Measurements from ENCODE around the gene SIDT2. TPM values are rescaled to one million over a fixed set of nuclear protein-coding genes. Genes with fewer than 3 reads are reported as not detected.

Gene SIDT2
- total RNA-seq, 3 donors from 2014 or later (not counting 1 experiment from before 2014, with no cell fraction given): 80.0 to 111 (median 82.0) TPM

- Mint-ChIP-seq H3K4me1 (no peaks in the 10 kb centered on the region), H3K4me3 (no peak overlapping the region), H3K27ac (peak overlapping the region in 1 of 2 donors; percentile 16), H3K9me3 (no peaks in the 10 kb centered on the region), H3K36me3 (no peaks in the 10 kb centered on the region), H3K27me3 (ENCODE audit: low read depth in 2 of 2) (no peaks in the 10 kb centered on the region)
- H3K9me3 ChIP-seq (ENCODE audit: control insufficient read depth, insufficient read depth, low read length): no peaks in the 10 kb centered on the region
- TF ChIP-seq, protein P1, sequence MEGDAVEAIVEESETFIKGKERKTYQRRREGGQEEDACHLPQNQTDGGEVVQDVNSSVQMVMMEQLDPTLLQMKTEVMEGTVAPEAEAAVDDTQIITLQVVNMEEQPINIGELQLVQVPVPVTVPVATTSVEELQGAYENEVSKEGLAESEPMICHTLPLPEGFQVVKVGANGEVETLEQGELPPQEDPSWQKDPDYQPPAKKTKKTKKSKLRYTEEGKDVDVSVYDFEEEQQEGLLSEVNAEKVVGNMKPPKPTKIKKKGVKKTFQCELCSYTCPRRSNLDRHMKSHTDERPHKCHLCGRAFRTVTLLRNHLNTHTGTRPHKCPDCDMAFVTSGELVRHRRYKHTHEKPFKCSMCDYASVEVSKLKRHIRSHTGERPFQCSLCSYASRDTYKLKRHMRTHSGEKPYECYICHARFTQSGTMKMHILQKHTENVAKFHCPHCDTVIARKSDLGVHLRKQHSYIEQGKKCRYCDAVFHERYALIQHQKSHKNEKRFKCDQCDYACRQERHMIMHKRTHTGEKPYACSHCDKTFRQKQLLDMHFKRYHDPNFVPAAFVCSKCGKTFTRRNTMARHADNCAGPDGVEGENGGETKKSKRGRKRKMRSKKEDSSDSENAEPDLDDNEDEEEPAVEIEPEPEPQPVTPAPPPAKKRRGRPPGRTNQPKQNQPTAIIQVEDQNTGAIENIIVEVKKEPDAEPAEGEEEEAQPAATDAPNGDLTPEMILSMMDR (IDR thresholded peaks at IDR 0.05): no peak
- peaks cover 52% of the 10 kb centered on the region for H3K4me1 ChIP-seq (ENCODE audit: control insufficient read depth, insufficient read depth, low read length)
- intact Hi-C loops (cut with micrococcal nuclease): no loop called here
- H3K27me3 ChIP-seq (ENCODE audit: control insufficient read depth, insufficient read depth, low read length): no peaks in the 10 kb centered on the region
- peaks cover 31% of the 10 kb centered on the region for H3K36me3 ChIP-seq (ENCODE audit: control insufficient read depth, insufficient read depth, low read length)
- no peak overlapping the region for H3K4me3 ChIP-seq (ENCODE audit: low read length)
- no peak for DNase-seq
- WGBS (ENCODE audit: insufficient coverage): 75% methylated on average over 22 of the region's 22 CpGs
- H3K27ac ChIP-seq (ENCODE audit: low read length): peak overlapping the region; percentile 75
- ATAC-seq: peak in 2 of 3 donors; percentile 25 to 28
Observed at GRCh38 chr11:117189191-117189940, 10.8 kb downstream of the SIDT2 start.

- TF ChIP-seq, protein P1 (IDR thresholded peaks at IDR 0.05): no peak
- no peaks in the 10 kb centered on the region for H3K9me3 Mint-ChIP-seq
- intact Hi-C loops (cut with micrococcal nuclease): no loop called here
- H3K27ac ChIP-seq (ENCODE audit: low read length): peak overlapping the region; percentile 75
- 73% methylated on average over 8 of the region's 8 CpGs for WGBS (ENCODE audit: insufficient coverage)
- peaks cover 31% of the 10 kb centered on the region for H3K36me3 ChIP-seq (ENCODE audit: control insufficient read depth, insufficient read depth, low read length)
- no peaks in the 10 kb centered on the region for H3K27me3 Mint-ChIP-seq (ENCODE audit: low read depth in 2 of 2)
- peaks cover 52% of the 10 kb centered on the region for H3K4me1 ChIP-seq (ENCODE audit: control insufficient read depth, insufficient read depth, low read length)
- DNase-seq (no peak), ATAC-seq (no peak)
- H3K4me1 Mint-ChIP-seq: peaks cover 0 to 1% of the 10 kb centered on the region in 2 donors
- H3K36me3 Mint-ChIP-seq: no peaks in the 10 kb centered on the region
- H3K27me3 ChIP-seq (ENCODE audit: control insufficient read depth, insufficient read depth, low read length): no peaks in the 10 kb centered on the region
- H3K9me3 ChIP-seq (ENCODE audit: control insufficient read depth, insufficient read depth, low read length): no peaks in the 10 kb centered on the region
- H3K4me3 Mint-ChIP-seq: no peak overlapping the region
- no peak overlapping the region for H3K4me3 ChIP-seq (ENCODE audit: low read length)
- peak overlapping the region in 1 of 2 donors; percentile 36 for H3K27ac Mint-ChIP-seq
Observed at GRCh38 chr11:117189941-117190544, 11.5 kb downstream of the SIDT2 start.

DNA sequence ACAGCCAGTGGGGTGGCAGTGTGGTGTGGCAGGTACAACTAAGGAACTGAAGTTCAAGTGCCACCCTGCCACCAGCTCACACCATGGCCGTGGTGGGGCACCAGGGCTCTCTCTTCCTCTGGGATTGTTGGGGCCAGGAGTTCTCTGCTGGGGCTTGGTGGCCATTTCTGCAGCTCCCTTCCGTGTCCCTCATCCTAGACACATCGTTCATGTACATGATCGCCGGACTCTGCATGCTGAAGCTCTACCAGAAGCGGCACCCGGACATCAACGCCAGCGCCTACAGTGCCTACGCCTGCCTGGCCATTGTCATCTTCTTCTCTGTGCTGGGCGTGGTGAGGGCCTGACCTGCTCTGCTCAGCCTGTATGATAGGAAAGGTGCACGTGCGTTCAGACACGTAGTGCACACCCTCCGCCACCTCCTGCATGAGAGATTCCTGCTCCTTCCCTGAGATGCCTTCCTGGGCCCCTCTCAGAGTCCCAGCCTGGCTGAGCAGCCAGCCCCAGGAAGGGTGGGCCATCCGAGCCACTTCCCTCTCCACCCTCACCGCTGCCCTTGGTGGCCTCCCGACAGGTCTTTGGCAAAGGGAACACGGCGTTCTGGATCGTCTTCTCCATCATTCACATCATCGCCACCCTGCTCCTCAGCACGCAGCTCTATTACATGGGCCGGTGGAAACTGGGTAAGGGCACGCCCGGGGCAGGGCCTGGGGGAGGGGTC is 13.3 kb downstream of the SIDT2 start:
- ATAC-seq (no peak), DNase-seq (no peak)
- intact Hi-C loops (cut with micrococcal nuclease): no loop called here
- no peaks in the 10 kb centered on the region for H3K36me3 Mint-ChIP-seq
- H3K36me3 ChIP-seq (ENCODE audit: control insufficient read depth, insufficient read depth, low read length): peaks cover 31% of the 10 kb centered on the region
- H3K27ac ChIP-seq (ENCODE audit: low read length): no peak overlapping the region
- H3K9me3 Mint-ChIP-seq: no peaks in the 10 kb centered on the region
- no peak overlapping the region for H3K4me3 ChIP-seq (ENCODE audit: low read length)
- TF ChIP-seq, protein P1 (IDR thresholded peaks at IDR 0.05): no peak
- no peaks in the 10 kb centered on the region for H3K9me3 ChIP-seq (ENCODE audit: control insufficient read depth, insufficient read depth, low read length)
- H3K27me3 ChIP-seq (ENCODE audit: control insufficient read depth, insufficient read depth, low read length): no peaks in the 10 kb centered on the region
- no peak overlapping the region for H3K4me3 Mint-ChIP-seq
- peaks cover 37% of the 10 kb centered on the region for H3K4me1 ChIP-seq (ENCODE audit: control insufficient read depth, insufficient read depth, low read length)
- H3K27me3 Mint-ChIP-seq (ENCODE audit: low read depth in 2 of 2): no peaks in the 10 kb centered on the region
- H3K4me1 Mint-ChIP-seq: peaks cover 0 to 10% of the 10 kb centered on the region in 2 donors
- 95% methylated on average over 26 of the region's 26 CpGs for WGBS (ENCODE audit: insufficient coverage)
- H3K27ac Mint-ChIP-seq: no peak overlapping the region
